Neural cell (in vitro differentiated cells): ENCODE measurements around the gene RSPH9.

Experiments
- EP300 ChIP-seq: fragments of 450-650 bp; conservative IDR thresholded peaks from 2 replicates; pipeline ENCODE4 v1.6.1; 2014; ENCODE audit warnings: antibody characterized with exemption, mild to moderate bottlenecking, moderate library complexity; ENCODE audit not compliant: poor library complexity, severe bottlenecking
- EZH2 ChIP-seq: fragments of 200-600, 300-800 bp; shearing (Covaris generic), sonication (generic); IDR thresholded peaks from 2 replicates; pipeline ENCODE4 v1.6.1; 2014; ENCODE audit warnings: antibody characterized with exemption, low read length, borderline replicate concordance, mild to moderate bottlenecking; ENCODE audit not compliant: insufficient read depth, poor library complexity, severe bottlenecking
- TF ChIP-seq, protein P1 (sequence below): fragments of 450-650 bp; IDR thresholded peaks from 2 replicates; pipeline ENCODE4 v1.5.1; 2014; ENCODE audit warnings: antibody characterized with exemption, mild to moderate bottlenecking, moderate library complexity; ENCODE audit not compliant: poor library complexity, severe bottlenecking

DNA sequence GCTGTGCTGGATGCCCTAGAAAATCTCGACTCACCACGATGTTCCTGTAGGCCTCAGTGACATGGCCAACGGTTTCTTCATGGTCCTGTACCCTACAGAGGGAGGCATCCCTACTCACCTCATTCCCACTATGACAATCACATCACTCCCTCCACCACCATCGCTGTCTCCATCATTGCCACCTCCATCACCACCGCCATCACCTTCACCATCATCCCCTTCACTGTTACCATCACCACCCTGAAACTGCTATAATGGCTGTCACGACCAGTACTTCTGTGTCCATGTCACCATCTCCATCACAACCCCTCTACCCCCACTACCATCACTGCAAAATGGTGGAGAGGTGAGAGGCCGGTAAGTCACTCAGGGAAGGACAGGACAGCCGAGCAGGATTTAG, 72.6 kb downstream of the RSPH9 start:
- TF ChIP-seq, protein P1, sequence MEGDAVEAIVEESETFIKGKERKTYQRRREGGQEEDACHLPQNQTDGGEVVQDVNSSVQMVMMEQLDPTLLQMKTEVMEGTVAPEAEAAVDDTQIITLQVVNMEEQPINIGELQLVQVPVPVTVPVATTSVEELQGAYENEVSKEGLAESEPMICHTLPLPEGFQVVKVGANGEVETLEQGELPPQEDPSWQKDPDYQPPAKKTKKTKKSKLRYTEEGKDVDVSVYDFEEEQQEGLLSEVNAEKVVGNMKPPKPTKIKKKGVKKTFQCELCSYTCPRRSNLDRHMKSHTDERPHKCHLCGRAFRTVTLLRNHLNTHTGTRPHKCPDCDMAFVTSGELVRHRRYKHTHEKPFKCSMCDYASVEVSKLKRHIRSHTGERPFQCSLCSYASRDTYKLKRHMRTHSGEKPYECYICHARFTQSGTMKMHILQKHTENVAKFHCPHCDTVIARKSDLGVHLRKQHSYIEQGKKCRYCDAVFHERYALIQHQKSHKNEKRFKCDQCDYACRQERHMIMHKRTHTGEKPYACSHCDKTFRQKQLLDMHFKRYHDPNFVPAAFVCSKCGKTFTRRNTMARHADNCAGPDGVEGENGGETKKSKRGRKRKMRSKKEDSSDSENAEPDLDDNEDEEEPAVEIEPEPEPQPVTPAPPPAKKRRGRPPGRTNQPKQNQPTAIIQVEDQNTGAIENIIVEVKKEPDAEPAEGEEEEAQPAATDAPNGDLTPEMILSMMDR = no peak
- TF ChIP-seq EZH2 (no peak), EP300 (no peak)
